ENCODE measurements around the gene GPC3. TPM values are rescaled to one million over a fixed set of nuclear protein-coding genes. Genes with fewer than 3 reads are reported as not detected.

Gene GPC3
- total RNA-seq, 2 experiments from 2014 or later = 0.25 to 0.59 TPM

DNA sequence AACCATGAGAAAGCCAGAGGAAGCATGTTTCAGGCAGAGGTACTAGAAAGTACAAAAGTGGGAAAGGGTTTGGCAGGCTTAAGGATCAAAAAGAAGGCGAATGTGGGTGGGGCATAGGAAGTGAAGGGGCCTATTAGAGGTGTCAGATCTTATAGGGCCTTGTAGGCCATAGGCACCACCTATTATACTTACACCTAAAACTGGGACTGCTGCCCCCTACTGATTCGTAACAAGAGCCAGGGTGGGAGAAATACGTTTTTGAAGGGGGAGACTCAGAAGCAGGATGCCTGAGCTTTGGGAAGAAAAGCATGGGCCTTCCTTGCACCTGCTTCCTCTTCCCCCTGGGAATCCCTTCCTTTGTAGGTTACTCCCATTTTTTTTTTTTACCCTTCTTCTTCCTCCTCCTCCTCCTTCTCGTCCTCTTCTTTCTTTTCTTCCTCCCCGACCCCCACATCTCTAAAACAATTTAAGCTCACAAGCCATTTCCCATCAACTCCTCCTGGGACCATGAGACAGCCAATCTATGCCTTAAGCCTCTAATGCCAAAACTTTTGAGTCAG is 40.7 kb upstream of the GPC3 start:
- Mint-ChIP-seq H3K27ac (no peak overlapping the region), H3K9me3 (no peaks in the 10 kb centered on the region), H3K4me1 (ENCODE audit: low read depth) (peaks cover 9% of the 10 kb centered on the region), H3K4me3 (no peak overlapping the region), H3K27me3 (no peaks in the 10 kb centered on the region), H3K36me3 (ENCODE audit: low read depth) (no peaks in the 10 kb centered on the region)
- CTCF ChIA-PET = interaction anchor here (0.7 to 1.5 kb wide), 3 partner anchors 13 to 234 kb away, joined by 3 read pairs; no protein-coding TSS in a partner anchor
- Histone ChIP-seq H3K4me3 (ENCODE audit: low read length) (peak overlapping the region; percentile 3), H3K9me3 (ENCODE audit: control insufficient read depth in 1 of 2, insufficient read depth in 1 of 2, low read length in 2 of 2) (no peaks in the 10 kb centered on the region), H3K27ac (ENCODE audit: low read depth in 1 of 2, low read length in 2 of 2) (no peak overlapping the region), H3K4me1 (ENCODE audit: insufficient read depth, low read length) (peaks cover 4% of the 10 kb centered on the region), H3K36me3 (ENCODE audit: insufficient read depth, low read length) (no peaks in the 10 kb centered on the region), H3K27me3 (ENCODE audit: control insufficient read depth in 1 of 2, insufficient read depth in 2 of 2, low read length in 2 of 2) (no peaks in the 10 kb centered on the region)
- no peak for ATAC-seq (ENCODE audit: poor library complexity)
- POLR2A ChIA-PET = interaction anchor here (0.8 kb wide), 1 partner anchor 271 kb away, joined by 3 read pairs; no protein-coding TSS in a partner anchor
- intact Hi-C loops (cut with DNase I, micrococcal nuclease) = loop anchor here (2.0 to 5.0 kb wide), 2 partner anchors 233 to 234 kb away; no protein-coding TSS in a partner anchor
- TF ChIP-seq, protein P1, sequence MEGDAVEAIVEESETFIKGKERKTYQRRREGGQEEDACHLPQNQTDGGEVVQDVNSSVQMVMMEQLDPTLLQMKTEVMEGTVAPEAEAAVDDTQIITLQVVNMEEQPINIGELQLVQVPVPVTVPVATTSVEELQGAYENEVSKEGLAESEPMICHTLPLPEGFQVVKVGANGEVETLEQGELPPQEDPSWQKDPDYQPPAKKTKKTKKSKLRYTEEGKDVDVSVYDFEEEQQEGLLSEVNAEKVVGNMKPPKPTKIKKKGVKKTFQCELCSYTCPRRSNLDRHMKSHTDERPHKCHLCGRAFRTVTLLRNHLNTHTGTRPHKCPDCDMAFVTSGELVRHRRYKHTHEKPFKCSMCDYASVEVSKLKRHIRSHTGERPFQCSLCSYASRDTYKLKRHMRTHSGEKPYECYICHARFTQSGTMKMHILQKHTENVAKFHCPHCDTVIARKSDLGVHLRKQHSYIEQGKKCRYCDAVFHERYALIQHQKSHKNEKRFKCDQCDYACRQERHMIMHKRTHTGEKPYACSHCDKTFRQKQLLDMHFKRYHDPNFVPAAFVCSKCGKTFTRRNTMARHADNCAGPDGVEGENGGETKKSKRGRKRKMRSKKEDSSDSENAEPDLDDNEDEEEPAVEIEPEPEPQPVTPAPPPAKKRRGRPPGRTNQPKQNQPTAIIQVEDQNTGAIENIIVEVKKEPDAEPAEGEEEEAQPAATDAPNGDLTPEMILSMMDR (IDR thresholded peaks at IDR 0.05) = no peak
- DNase-seq = peak in 1 of 14 experiments; percentile 0

DNA sequence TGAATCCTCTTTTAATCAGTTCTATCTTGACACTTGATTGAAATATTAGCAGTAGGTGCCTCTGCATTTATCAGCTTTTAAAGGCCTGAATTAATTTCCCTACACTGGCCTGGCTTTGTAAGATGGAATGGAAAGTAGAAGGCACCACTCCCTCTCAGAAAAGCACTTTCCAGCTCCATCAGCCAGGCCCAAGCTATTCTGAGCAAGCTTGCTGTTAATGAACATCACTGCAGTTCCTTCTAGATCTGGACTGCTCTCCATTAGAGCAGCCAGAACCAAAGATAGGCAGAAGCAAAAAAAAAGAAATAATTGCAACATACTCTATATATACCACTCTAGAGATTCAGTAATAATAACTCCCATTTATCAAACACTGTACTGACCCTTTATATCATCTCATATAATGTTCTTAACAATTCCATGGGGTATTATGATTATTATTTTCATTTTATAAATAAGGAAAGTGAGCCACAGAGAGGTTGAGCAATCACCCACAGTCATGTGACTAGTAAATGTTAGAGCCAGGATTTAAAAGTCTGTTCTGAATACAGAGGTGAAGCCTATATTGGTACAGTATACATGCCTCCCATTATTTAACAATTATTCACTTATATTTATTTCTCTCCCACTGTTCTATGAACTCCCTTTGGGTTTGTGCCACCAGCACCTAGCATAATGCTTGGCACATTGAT is 39.4 kb upstream of the GPC3 start:
- POLR2A ChIA-PET = no interaction called here
- ATAC-seq (ENCODE audit: poor library complexity) = no peak
- intact Hi-C loops (cut with DNase I, micrococcal nuclease) = loop anchor here in 1 of 2 experiments (5.0 kb wide), 1 partner anchor 233 kb away; no protein-coding TSS in a partner anchor
- Histone ChIP-seq H3K27me3 (ENCODE audit: control insufficient read depth in 1 of 2, insufficient read depth in 2 of 2, low read length in 2 of 2) (no peaks in the 10 kb centered on the region), H3K9me3 (ENCODE audit: control insufficient read depth in 1 of 2, insufficient read depth in 1 of 2, low read length in 2 of 2) (no peaks in the 10 kb centered on the region), H3K36me3 (ENCODE audit: insufficient read depth, low read length) (no peaks in the 10 kb centered on the region), H3K4me3 (ENCODE audit: low read length) (no peak overlapping the region), H3K27ac (ENCODE audit: low read depth in 1 of 2, low read length in 2 of 2) (no peak overlapping the region), H3K4me1 (ENCODE audit: insufficient read depth, low read length) (peaks cover 4% of the 10 kb centered on the region)
- DNase-seq = no peak
- Mint-ChIP-seq H3K27ac (no peak overlapping the region), H3K4me3 (no peak overlapping the region), H3K36me3 (ENCODE audit: low read depth) (no peaks in the 10 kb centered on the region), H3K27me3 (no peaks in the 10 kb centered on the region), H3K4me1 (ENCODE audit: low read depth) (peaks cover 9% of the 10 kb centered on the region), H3K9me3 (no peaks in the 10 kb centered on the region)
- TF ChIP-seq, protein P1 (IDR thresholded peaks at IDR 0.05) = no peak
- CTCF ChIA-PET = no interaction called here

DNA sequence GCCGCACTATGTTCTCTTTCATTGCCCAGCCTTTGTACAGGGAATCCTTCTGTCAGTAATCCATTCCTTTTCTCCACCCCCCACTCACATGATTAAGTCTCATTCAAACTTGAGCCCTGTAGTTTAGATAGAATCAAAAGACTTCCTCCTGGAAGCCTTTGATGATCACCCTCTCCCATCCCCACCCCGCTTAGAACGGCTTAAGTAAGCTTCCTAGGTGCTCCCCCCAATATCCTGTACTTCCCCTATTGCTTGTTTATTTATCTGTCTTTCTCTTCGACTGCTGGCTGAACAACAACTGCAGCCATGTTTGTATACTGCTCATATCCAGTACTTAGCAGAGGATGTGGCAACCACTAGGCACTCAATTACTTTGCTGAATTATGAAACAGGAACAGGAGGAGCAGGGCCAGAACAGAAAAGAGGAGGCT is 38.5 kb upstream of the GPC3 start:
- H3K4me1 ChIP-seq (ENCODE audit: insufficient read depth, low read length) = peaks cover 4% of the 10 kb centered on the region
- ATAC-seq (ENCODE audit: poor library complexity) (peak; percentile 14), DNase-seq (peak in 2 of 14 experiments; percentile 0)
- no peaks in the 10 kb centered on the region for H3K27me3 Mint-ChIP-seq
- peaks cover 9% of the 10 kb centered on the region for H3K4me1 Mint-ChIP-seq (ENCODE audit: low read depth)
- TF ChIP-seq, protein P1 (IDR thresholded peaks at IDR 0.05) = no peak
- no peaks in the 10 kb centered on the region for H3K27me3 ChIP-seq (ENCODE audit: control insufficient read depth in 1 of 2, insufficient read depth in 2 of 2, low read length in 2 of 2)
- intact Hi-C loops (cut with DNase I, micrococcal nuclease) = no loop called here
- ChIA-PET POLR2A (no interaction called here), CTCF (no interaction called here)
- H3K27ac Mint-ChIP-seq = no peak overlapping the region
- no peak overlapping the region for H3K4me3 Mint-ChIP-seq
- no peak overlapping the region for H3K27ac ChIP-seq (ENCODE audit: low read depth in 1 of 2, low read length in 2 of 2)
- no peaks in the 10 kb centered on the region for H3K9me3 Mint-ChIP-seq
- no peak overlapping the region for H3K4me3 ChIP-seq (ENCODE audit: low read length)
- no peaks in the 10 kb centered on the region for H3K9me3 ChIP-seq (ENCODE audit: control insufficient read depth in 1 of 2, insufficient read depth in 1 of 2, low read length in 2 of 2)
- no peaks in the 10 kb centered on the region for H3K36me3 Mint-ChIP-seq (ENCODE audit: low read depth)
- no peaks in the 10 kb centered on the region for H3K36me3 ChIP-seq (ENCODE audit: insufficient read depth, low read length)

All from CD4-positive, alpha-beta T cell (primary cell).